Activated naive CD8-positive, alpha-beta T cell treated with anti-CD3 and anti-CD28 coated beads, Interleukin-2, amount 10 ng/mL, durations not matched to agents 7 days and 5 days (primary cell): ENCODE data around the gene MPHOSPH9. TPM values are rescaled to one million over a fixed set of nuclear protein-coding genes. Genes with fewer than 3 reads are reported as not detected.

Experiments used
- ATAC-seq: fragments of 150-1000 bp; cut with Tn5 transposase; one replicate; pipeline ENCODE4 v1.10.0; 2021; ENCODE audit warnings: low read depth, moderate library complexity
- POLR2A ChIA-PET: fragments of 350-600 bp; sonication (Branson Sonifier 250); formaldehyde crosslinking; loops from one replicate; lab custom pipeline; 2021; ENCODE audit warnings: antibody characterized with exemption; lab: Charles Lee
- DNase-seq: peaks from one replicate; pipeline ENCODE4 v3.0.0; 2021
- H3K27ac Mint-ChIP-seq: one replicate; pipeline ENCODE4 v1.8.0; 2022; ENCODE audit warnings: mild to moderate bottlenecking, mixed read lengths
- H3K27me3 Mint-ChIP-seq: one replicate; pipeline ENCODE4 v1.8.0; 2022; ENCODE audit warnings: mild to moderate bottlenecking, moderate library complexity, mixed read lengths
- H3K36me3 Mint-ChIP-seq: one replicate; pipeline ENCODE4 v1.8.0; 2021; ENCODE audit warnings: mild to moderate bottlenecking, mixed read lengths
- H3K4me1 Mint-ChIP-seq: one replicate; pipeline ENCODE4 v1.8.0; 2021; ENCODE audit warnings: mixed read lengths
- H3K4me3 Mint-ChIP-seq: one replicate; pipeline ENCODE4 v1.8.0; 2022; ENCODE audit warnings: mild to moderate bottlenecking, moderate library complexity, mixed read lengths
- H3K9me3 Mint-ChIP-seq: one replicate; pipeline ENCODE4 v1.8.0; 2021; ENCODE audit warnings: mixed read lengths
- total RNA-seq, 2 experiments: library from RNA; stranded (reverse); gene quantifications; one replicate each; pipeline ENCODE4 v1.2.3, GENCODE V29; 2021

MPHOSPH9 gene, protein sequence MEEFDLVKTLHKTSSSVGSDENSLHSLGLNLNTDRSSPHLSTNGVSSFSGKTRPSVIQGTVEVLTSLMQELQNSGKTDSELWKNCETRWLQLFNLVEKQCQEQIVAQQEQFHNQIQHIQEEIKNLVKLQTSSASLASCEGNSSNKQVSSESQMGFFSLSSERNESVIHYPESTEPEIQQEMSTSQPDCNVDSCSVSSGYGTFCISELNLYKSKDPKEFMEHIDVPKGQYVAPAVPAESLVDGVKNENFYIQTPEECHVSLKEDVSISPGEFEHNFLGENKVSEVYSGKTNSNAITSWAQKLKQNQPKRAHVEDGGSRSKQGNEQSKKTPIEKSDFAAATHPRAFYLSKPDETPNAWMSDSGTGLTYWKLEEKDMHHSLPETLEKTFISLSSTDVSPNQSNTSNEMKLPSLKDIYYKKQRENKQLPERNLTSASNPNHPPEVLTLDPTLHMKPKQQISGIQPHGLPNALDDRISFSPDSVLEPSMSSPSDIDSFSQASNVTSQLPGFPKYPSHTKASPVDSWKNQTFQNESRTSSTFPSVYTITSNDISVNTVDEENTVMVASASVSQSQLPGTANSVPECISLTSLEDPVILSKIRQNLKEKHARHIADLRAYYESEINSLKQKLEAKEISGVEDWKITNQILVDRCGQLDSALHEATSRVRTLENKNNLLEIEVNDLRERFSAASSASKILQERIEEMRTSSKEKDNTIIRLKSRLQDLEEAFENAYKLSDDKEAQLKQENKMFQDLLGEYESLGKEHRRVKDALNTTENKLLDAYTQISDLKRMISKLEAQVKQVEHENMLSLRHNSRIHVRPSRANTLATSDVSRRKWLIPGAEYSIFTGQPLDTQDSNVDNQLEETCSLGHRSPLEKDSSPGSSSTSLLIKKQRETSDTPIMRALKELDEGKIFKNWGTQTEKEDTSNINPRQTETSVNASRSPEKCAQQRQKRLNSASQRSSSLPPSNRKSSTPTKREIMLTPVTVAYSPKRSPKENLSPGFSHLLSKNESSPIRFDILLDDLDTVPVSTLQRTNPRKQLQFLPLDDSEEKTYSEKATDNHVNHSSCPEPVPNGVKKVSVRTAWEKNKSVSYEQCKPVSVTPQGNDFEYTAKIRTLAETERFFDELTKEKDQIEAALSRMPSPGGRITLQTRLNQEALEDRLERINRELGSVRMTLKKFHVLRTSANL
- total RNA-seq, result 100 to 1,000 TPM; 121 to 131 TPM

- peaks cover 57% of the 10 kb centered on the region for H3K4me1 Mint-ChIP-seq
- ATAC-seq, result peak; percentile 86
- no peaks in the 10 kb centered on the region for H3K27me3 Mint-ChIP-seq
- POLR2A ChIA-PET, result interaction anchor here (0.5 to 4.1 kb wide), 66 partner anchors 8 to 732 kb away, joined by 3 to 91 read pairs (median 4); partner anchors contain the start of genes ABCB9, ARL6IP4, DDX55 and DNAH10
- H3K9me3 Mint-ChIP-seq, result no peaks in the 10 kb centered on the region
- peak; percentile 98 for DNase-seq
- peak within 1 kb of the TSS; percentile 94 for H3K27ac Mint-ChIP-seq
- peaks cover 10% of the 10 kb centered on the region for H3K36me3 Mint-ChIP-seq
- H3K4me3 Mint-ChIP-seq, result peak within 1 kb of the TSS; percentile 100
These were observed at the start of gene MPHOSPH9, which contains the start of gene MTRFR for GRCh38 chr12:123232807-123233504. Gene MPHOSPH9, minus strand, starts transcription at chr12:123233141. Its CDS starts 2,777 bp downstream, at chr12:123230364. Gene MTRFR, plus strand, starts transcription at chr12:123233436. Its CDS starts 20,239 bp downstream, at chr12:123253675.

GRCh38 chr12:123282111-123282510 is 49.2 kb upstream of the MPHOSPH9 start:
- POLR2A ChIA-PET, result no interaction called here
- ATAC-seq (no peak), DNase-seq (no peak)
- no peaks in the 10 kb centered on the region for H3K27me3 Mint-ChIP-seq
- peaks cover 6% of the 10 kb centered on the region for H3K4me1 Mint-ChIP-seq
- H3K27ac Mint-ChIP-seq, result no peak overlapping the region
- no peak overlapping the region for H3K4me3 Mint-ChIP-seq
- no peaks in the 10 kb centered on the region for H3K9me3 Mint-ChIP-seq
- H3K36me3 Mint-ChIP-seq, result no peaks in the 10 kb centered on the region

DNA sequence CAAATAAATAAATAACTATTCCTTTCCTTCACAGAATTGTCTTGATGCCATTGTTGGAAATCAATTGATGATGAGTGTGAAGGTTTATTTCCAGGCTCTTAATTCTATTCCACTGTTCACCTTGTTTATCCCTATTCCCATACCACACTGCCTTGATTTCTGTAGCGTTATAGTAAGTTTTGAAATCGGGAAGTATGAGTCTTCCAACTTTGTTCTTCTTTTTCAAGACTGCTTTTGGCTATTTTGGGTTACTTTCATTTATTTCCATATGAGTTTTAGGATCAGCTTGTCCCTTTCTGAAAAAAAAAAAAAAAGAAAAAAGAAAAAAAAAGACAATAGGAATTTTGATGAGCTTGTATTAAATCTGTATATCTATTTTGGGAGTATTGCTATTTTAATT is 48.0 kb upstream of the MPHOSPH9 start:
- no peaks in the 10 kb centered on the region for H3K36me3 Mint-ChIP-seq
- ATAC-seq (no peak), DNase-seq (no peak)
- POLR2A ChIA-PET, result no interaction called here
- peaks cover 6% of the 10 kb centered on the region for H3K4me1 Mint-ChIP-seq
- H3K27ac Mint-ChIP-seq, result no peak overlapping the region
- no peak overlapping the region for H3K4me3 Mint-ChIP-seq
- no peaks in the 10 kb centered on the region for H3K9me3 Mint-ChIP-seq
- H3K27me3 Mint-ChIP-seq, result no peaks in the 10 kb centered on the region

GRCh38 chr12:123278101-123278627 is 45.2 kb upstream of the MPHOSPH9 start:
- Mint-ChIP-seq H3K4me1 (peaks cover 6% of the 10 kb centered on the region), H3K4me3 (no peak overlapping the region), H3K27me3 (no peaks in the 10 kb centered on the region), H3K9me3 (no peaks in the 10 kb centered on the region), H3K27ac (no peak overlapping the region), H3K36me3 (no peaks in the 10 kb centered on the region)
- ATAC-seq, result peak; percentile 45
- POLR2A ChIA-PET, result interaction anchor here (0.6 to 0.7 kb wide), 3 partner anchors 87 to 356 kb away, joined by 3 to 6 read pairs (median 5); partner anchors contain the start of gene SBNO1
- DNase-seq, result no peak

DNA sequence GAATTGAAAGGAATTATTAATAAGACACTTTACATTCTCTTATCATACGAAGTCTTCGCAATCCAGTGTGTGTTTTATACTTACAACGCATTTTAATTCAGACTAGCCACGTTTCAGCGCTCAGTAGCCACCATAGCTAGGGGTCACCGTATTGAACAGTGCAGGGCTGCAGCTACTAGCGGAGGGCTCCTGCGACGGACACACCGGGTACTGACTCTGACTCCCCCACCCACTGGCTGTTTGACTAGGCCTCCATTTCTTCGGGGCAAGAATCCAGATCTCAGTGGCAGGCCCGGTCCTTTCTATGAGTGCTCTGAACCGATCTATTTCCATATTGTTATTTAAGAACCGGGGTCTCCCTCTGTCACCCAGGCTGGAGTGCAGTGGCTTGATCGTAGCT is 40.2 kb upstream of the MPHOSPH9 start:
- H3K36me3 Mint-ChIP-seq, result no peaks in the 10 kb centered on the region
- peaks cover 24% of the 10 kb centered on the region for H3K4me1 Mint-ChIP-seq
- no peaks in the 10 kb centered on the region for H3K27me3 Mint-ChIP-seq
- no peak overlapping the region for H3K27ac Mint-ChIP-seq
- POLR2A ChIA-PET, result interaction anchor here (1.1 kb wide), 1 partner anchor 317 kb away, joined by 3 read pairs; no protein-coding TSS in a partner anchor
- H3K9me3 Mint-ChIP-seq, result no peaks in the 10 kb centered on the region
- ATAC-seq (no peak), DNase-seq (no peak)
- peak overlapping the region; percentile 27 for H3K4me3 Mint-ChIP-seq

GRCh38 chr12:123271001-123271668 is 38.2 kb upstream of the MPHOSPH9 start:
- H3K4me1 Mint-ChIP-seq, result peaks cover 23% of the 10 kb centered on the region
- POLR2A ChIA-PET, result interaction anchor here (0.9 to 3.7 kb wide), 5 partner anchors 31 to 311 kb away, joined by 3 to 29 read pairs (median 7); partner anchors contain the start of genes MPHOSPH9, MTRFR and SBNO1
- no peaks in the 10 kb centered on the region for H3K36me3 Mint-ChIP-seq
- no peaks in the 10 kb centered on the region for H3K27me3 Mint-ChIP-seq
- H3K9me3 Mint-ChIP-seq, result no peaks in the 10 kb centered on the region
- DNase-seq (peak; percentile 86), ATAC-seq (peak; percentile 64)
- H3K4me3 Mint-ChIP-seq, result no peak overlapping the region
- H3K27ac Mint-ChIP-seq, result no peak overlapping the region

DNA sequence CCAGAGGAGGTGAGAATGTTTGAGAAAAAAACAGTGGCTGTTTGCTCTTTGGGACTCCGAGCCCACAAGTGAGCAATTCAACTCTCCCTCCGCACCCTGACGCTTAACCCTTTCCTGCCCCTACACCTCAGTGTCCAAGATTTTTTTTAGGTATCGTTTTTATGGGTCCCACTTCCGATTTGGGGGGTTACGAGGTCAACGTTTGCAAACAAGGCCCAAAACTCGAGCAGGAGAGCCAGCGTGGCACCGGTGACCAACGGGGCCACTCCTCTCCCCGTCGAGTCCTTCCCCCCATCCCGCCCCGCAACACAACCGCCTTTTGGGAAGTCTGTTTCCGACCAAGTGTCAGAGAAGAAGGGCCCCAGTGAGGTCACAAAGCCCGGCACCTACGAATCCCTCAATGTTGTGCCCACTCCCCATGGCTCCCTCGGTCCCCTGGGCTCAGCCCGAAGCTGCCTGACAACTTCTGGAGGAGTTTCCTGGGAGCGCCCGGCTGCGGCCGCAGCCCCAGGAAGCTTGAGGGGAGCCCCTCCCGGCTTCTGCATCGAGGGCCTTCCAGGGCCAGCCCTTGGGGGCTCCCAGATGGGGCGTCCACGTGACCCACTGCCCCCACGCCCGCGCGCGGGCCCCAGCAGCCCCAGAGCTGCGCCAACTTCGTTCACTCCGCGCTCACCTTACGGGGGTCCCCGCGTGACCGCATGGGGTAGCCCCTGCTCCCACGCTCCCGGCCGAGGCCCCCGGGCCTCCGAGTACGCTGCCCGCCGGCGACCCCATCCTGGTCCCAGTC is 37.5 kb upstream of the MPHOSPH9 start:
- H3K36me3 Mint-ChIP-seq, result no peaks in the 10 kb centered on the region
- H3K9me3 Mint-ChIP-seq, result no peaks in the 10 kb centered on the region
- H3K27ac Mint-ChIP-seq, result peak overlapping the region; percentile 86
- ATAC-seq (peak; percentile 10), DNase-seq (peak; percentile 58)
- H3K27me3 Mint-ChIP-seq, result no peaks in the 10 kb centered on the region
- H3K4me3 Mint-ChIP-seq, result peak overlapping the region; percentile 89
- POLR2A ChIA-PET, result interaction anchor here (0.8 to 3.7 kb wide), 7 partner anchors 30 to 442 kb away, joined by 3 to 29 read pairs (median 3); partner anchors contain the start of genes ATP6V0A2, MPHOSPH9, MTRFR and SBNO1
- H3K4me1 Mint-ChIP-seq, result peaks cover 23% of the 10 kb centered on the region

DNA sequence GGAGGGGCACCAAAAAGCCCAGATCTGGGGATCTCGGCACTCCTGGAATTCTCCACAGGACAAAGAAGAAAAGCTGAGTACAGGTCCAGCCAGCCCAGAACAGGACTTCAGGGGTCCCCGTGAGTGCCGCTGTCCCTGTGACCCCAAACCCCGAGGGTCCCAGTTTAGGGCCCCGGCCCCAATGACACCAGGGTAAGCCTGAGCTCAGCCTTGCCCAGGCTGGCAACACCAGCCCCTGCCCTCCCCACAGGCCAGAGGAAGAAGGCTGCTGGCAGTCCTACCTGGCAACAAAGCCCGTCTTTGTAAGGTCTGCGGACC is 36.9 kb upstream of the MPHOSPH9 start:
- POLR2A ChIA-PET, result interaction anchor here (0.7 to 3.7 kb wide), 10 partner anchors 21 to 743 kb away, joined by 3 to 29 read pairs (median 4); partner anchors contain the start of genes ATP6V0A2, DDX55, KNTC1 and MPHOSPH9
- no peak for ATAC-seq
- peak overlapping the region; percentile 86 for H3K27ac Mint-ChIP-seq

DNA sequence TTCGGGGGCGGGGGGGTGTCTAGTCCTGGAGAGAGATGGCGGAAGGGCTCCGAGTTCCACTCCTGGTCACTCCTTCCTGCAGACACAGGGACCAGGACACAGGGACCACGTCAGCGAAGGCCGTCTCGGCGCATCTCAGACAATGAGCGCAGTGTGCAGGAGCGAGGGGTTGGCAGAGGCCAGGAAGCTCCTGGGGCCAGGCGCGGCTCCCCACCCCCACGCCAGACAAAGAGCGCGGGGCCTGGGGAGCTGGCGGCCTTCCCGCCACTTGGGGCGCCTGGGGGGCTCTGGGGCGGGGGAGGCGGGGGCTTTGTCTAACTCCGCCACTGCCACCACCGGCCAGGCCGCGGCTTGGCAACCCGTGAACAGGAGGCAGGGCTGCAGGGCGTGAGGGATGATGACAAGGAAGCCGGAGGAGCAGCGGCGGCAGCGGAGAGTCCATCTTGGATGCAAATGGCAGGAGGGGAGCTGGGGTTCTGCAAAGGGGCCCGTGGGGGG is 36.5 kb upstream of the MPHOSPH9 start:
- H3K4me1 Mint-ChIP-seq, result peaks cover 25% of the 10 kb centered on the region

More for the DNA sequence above, 36.9 kb upstream of the MPHOSPH9 start:
- no peaks in the 10 kb centered on the region for H3K27me3 Mint-ChIP-seq
- H3K4me1 Mint-ChIP-seq, result peaks cover 23% of the 10 kb centered on the region
- peak overlapping the region; percentile 89 for H3K4me3 Mint-ChIP-seq
- H3K9me3 Mint-ChIP-seq, result no peaks in the 10 kb centered on the region
- DNase-seq, result no peak
- H3K36me3 Mint-ChIP-seq, result no peaks in the 10 kb centered on the region

GRCh38 chr12:123268850-123269249 is 35.9 kb upstream of the MPHOSPH9 start:
- H3K9me3 Mint-ChIP-seq, result no peaks in the 10 kb centered on the region
- POLR2A ChIA-PET, result interaction anchor here (0.9 to 3.7 kb wide), 6 partner anchors 20 to 333 kb away, joined by 3 to 29 read pairs (median 5); partner anchors contain the start of genes DDX55, MPHOSPH9, MTRFR and SBNO1
- H3K4me1 Mint-ChIP-seq, result peaks cover 25% of the 10 kb centered on the region
- peak overlapping the region; percentile 86 for H3K27ac Mint-ChIP-seq
- H3K27me3 Mint-ChIP-seq, result no peaks in the 10 kb centered on the region
- ATAC-seq (no peak), DNase-seq (peak; percentile 35)
- H3K36me3 Mint-ChIP-seq, result peaks cover 2% of the 10 kb centered on the region
- peak overlapping the region; percentile 67 for H3K4me3 Mint-ChIP-seq

More for the DNA sequence above, 36.5 kb upstream of the MPHOSPH9 start:
- POLR2A ChIA-PET, result interaction anchor here (0.7 to 3.7 kb wide), 9 partner anchors 21 to 742 kb away, joined by 3 to 29 read pairs (median 4); partner anchors contain the start of genes ATP6V0A2, DDX55, KNTC1 and MPHOSPH9
- Mint-ChIP-seq H3K36me3 (peaks cover 1% of the 10 kb centered on the region), H3K4me3 (peak overlapping the region; percentile 89), H3K9me3 (no peaks in the 10 kb centered on the region), H3K27ac (peak overlapping the region; percentile 86), H3K27me3 (no peaks in the 10 kb centered on the region)
- peak; percentile 25 for ATAC-seq
- peak; percentile 70 for DNase-seq
